ENCODE results near the gene ANKS1A.

ANKS1A gene

GRCh38 chr6:35034411-35035191 is 145.5 kb downstream of the ANKS1A start:
- Histone ChIP-seq H3K4me1 (ENCODE audit: control insufficient read depth, insufficient read depth, low read length) (peaks cover 21% of the 10 kb centered on the region), H3K9me3 (ENCODE audit: control insufficient read depth, low read length) (no peaks in the 10 kb centered on the region), H3K36me3 (ENCODE audit: control insufficient read depth, insufficient read depth, low read length) (no peaks in the 10 kb centered on the region), H3K27me3 (ENCODE audit: control insufficient read depth, insufficient read depth, low read length, poor library complexity, severe bottlenecking) (no peaks in the 10 kb centered on the region), H3K27ac (ENCODE audit: insufficient read depth, low read depth, low read length, poor library complexity, severe bottlenecking) (no peak overlapping the region), H3K4me3 (ENCODE audit: insufficient read depth, low read depth, low read length) (no peak overlapping the region)
- WGBS, 2 experiments = 91 to 93% methylated on average over 12 to 13 of the region's 13 CpGs

DNA sequence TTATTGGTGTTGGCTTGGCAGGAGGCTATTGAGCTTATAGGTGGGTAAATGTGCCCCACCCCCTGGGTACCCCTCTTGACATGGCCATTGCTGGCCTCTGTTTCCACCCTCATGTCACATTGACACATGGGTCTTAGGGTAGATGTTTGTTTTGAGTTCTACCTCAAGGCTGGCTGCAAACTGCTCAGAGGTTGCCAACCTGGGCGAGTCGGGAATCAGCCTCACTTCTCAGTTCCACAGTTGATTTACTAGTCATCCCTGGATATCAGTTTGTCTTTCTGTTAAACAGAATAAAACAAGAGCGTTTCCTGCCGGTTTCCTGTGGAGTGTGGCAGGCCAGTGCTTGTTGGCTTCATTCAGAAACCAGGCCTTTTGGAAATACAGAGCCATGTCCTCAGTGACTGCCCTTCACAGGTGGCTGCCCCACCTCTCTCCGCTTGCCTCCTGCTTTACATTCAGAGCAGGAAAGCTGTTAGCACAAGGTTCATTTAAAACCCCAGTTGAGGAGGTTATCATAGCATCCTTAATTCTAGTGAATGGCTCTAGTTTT is 146.5 kb downstream of the ANKS1A start:
- Histone ChIP-seq H3K4me3 (ENCODE audit: insufficient read depth, low read depth, low read length) (no peak overlapping the region), H3K27me3 (ENCODE audit: control insufficient read depth, insufficient read depth, low read length, poor library complexity, severe bottlenecking) (no peaks in the 10 kb centered on the region), H3K27ac (ENCODE audit: insufficient read depth, low read depth, low read length, poor library complexity, severe bottlenecking) (no peak overlapping the region), H3K4me1 (ENCODE audit: control insufficient read depth, insufficient read depth, low read length) (peaks cover 21% of the 10 kb centered on the region), H3K36me3 (ENCODE audit: control insufficient read depth, insufficient read depth, low read length) (no peaks in the 10 kb centered on the region), H3K9me3 (ENCODE audit: control insufficient read depth, low read length) (no peaks in the 10 kb centered on the region)
- WGBS, 2 experiments = 79 to 81% methylated on average over 5 of the region's 5 CpGs

- Histone ChIP-seq H3K4me3 (ENCODE audit: insufficient read depth, low read depth, low read length) (no peak overlapping the region), H3K4me1 (ENCODE audit: control insufficient read depth, insufficient read depth, low read length) (peaks cover 21% of the 10 kb centered on the region), H3K27me3 (ENCODE audit: control insufficient read depth, insufficient read depth, low read length, poor library complexity, severe bottlenecking) (no peaks in the 10 kb centered on the region), H3K27ac (ENCODE audit: insufficient read depth, low read depth, low read length, poor library complexity, severe bottlenecking) (no peak overlapping the region), H3K36me3 (ENCODE audit: control insufficient read depth, insufficient read depth, low read length) (no peaks in the 10 kb centered on the region), H3K9me3 (ENCODE audit: control insufficient read depth, low read length) (no peaks in the 10 kb centered on the region)
- 75 to 78% methylated on average over 7 of the region's 7 CpGs for whole genome bisulfite sequencing, 2 experiments
Observed at GRCh38 chr6:35036059-35036827, 147.2 kb downstream of the ANKS1A start.

- Histone ChIP-seq H3K4me3 (ENCODE audit: insufficient read depth, low read depth, low read length) (no peak overlapping the region), H3K27me3 (ENCODE audit: control insufficient read depth, insufficient read depth, low read length, poor library complexity, severe bottlenecking) (no peaks in the 10 kb centered on the region), H3K9me3 (ENCODE audit: control insufficient read depth, low read length) (no peaks in the 10 kb centered on the region), H3K27ac (ENCODE audit: insufficient read depth, low read depth, low read length, poor library complexity, severe bottlenecking) (no peak overlapping the region), H3K4me1 (ENCODE audit: control insufficient read depth, insufficient read depth, low read length) (peaks cover 21% of the 10 kb centered on the region), H3K36me3 (ENCODE audit: control insufficient read depth, insufficient read depth, low read length) (no peaks in the 10 kb centered on the region)
- WGBS, 2 experiments = 7 to 21% methylated on average over 7 to 8 of the region's 8 CpGs
Observed at GRCh38 chr6:35036828-35037663, 148.0 kb downstream of the ANKS1A start.

- Histone ChIP-seq H3K4me3 (ENCODE audit: insufficient read depth, low read depth, low read length) (no peak overlapping the region), H3K36me3 (ENCODE audit: control insufficient read depth, insufficient read depth, low read length) (no peaks in the 10 kb centered on the region), H3K9me3 (ENCODE audit: control insufficient read depth, low read length) (no peaks in the 10 kb centered on the region), H3K4me1 (ENCODE audit: control insufficient read depth, insufficient read depth, low read length) (peaks cover 21% of the 10 kb centered on the region), H3K27ac (ENCODE audit: insufficient read depth, low read depth, low read length, poor library complexity, severe bottlenecking) (no peak overlapping the region), H3K27me3 (ENCODE audit: control insufficient read depth, insufficient read depth, low read length, poor library complexity, severe bottlenecking) (no peaks in the 10 kb centered on the region)
- WGBS, 2 experiments = 63 to 64% methylated on average over 2 of the region's 2 CpGs
Observed at GRCh38 chr6:35037664-35038038, 148.6 kb downstream of the ANKS1A start.

DNA sequence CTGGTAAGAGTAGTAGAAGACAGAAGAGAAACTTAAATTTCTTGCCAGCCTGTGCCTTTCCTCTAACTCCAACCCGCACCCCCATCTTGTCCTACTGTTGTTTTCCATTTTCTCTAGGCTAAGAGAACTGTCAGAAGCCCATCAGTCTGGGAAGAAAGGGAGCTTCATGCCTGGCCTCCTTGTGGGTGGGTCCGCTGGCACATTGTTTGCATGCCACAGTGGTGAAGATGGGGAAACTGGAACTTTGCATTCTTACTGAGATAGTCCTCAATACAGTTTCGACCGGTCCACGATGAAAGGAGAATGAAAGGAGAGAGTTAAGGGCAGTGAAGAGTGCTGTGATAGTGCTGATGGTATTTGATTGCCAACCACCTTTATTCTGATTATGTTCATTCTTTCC is 149.0 kb downstream of the ANKS1A start:
- H3K27ac ChIP-seq (ENCODE audit: insufficient read depth, low read depth, low read length, poor library complexity, severe bottlenecking) = no peak overlapping the region
- 68 to 82% methylated on average over 5 of the region's 5 CpGs for WGBS, 2 experiments
- peaks cover 22% of the 10 kb centered on the region for H3K4me1 ChIP-seq (ENCODE audit: control insufficient read depth, insufficient read depth, low read length)

GRCh38 chr6:35040398-35040797 is 151.3 kb downstream of the ANKS1A start:
- Histone ChIP-seq H3K4me3 (ENCODE audit: insufficient read depth, low read depth, low read length) (no peak overlapping the region), H3K36me3 (ENCODE audit: control insufficient read depth, insufficient read depth, low read length) (no peaks in the 10 kb centered on the region), H3K27ac (ENCODE audit: insufficient read depth, low read depth, low read length, poor library complexity, severe bottlenecking) (no peak overlapping the region), H3K9me3 (ENCODE audit: control insufficient read depth, low read length) (no peaks in the 10 kb centered on the region), H3K4me1 (ENCODE audit: control insufficient read depth, insufficient read depth, low read length) (peaks cover 42% of the 10 kb centered on the region), H3K27me3 (ENCODE audit: control insufficient read depth, insufficient read depth, low read length, poor library complexity, severe bottlenecking) (no peaks in the 10 kb centered on the region)
- 90 to 96% methylated on average over 1 of the region's 1 CpG for WGBS, 2 experiments

More for the DNA sequence above, 149.0 kb downstream of the ANKS1A start:
- no peak overlapping the region for H3K4me3 ChIP-seq (ENCODE audit: insufficient read depth, low read depth, low read length)
- H3K27me3 ChIP-seq (ENCODE audit: control insufficient read depth, insufficient read depth, low read length, poor library complexity, severe bottlenecking) = no peaks in the 10 kb centered on the region
- no peaks in the 10 kb centered on the region for H3K36me3 ChIP-seq (ENCODE audit: control insufficient read depth, insufficient read depth, low read length)
- H3K9me3 ChIP-seq (ENCODE audit: control insufficient read depth, low read length) = no peaks in the 10 kb centered on the region

DNA sequence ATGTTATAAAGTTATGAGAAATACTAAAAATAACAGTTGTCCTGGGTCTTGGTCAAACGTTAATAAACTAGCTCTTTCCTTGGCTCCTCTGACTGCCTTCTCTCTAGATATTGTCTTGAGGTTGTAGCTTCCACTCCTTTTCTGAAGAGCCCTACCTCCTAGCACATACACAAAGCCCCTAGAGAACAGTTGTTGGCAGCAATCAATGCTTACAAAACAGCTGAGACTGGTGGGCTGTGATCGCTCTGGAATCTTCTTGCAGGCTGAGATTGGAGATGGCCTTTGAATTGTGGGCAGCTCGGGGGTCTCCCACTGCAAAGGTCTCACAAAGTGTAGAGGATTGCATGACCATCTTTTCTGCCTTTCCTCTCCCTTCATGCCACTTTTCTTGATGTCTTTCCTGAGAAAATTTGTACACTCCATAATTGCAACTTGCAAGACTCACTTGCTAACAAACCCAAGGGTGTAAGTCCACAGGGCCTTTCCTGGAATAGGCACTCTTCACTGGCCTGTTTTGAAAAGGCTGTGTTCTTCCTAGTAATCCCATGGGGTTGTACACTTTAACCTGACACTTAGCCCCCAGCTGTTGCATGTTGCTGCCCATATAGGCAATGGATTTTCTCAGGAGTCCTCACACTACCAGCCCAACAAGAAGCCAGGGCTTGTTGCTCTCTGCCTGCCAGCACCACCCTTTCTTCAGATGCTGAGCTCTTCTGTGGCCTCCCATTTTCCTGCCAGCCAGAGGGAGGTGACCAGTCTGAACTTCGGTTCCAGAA is 152.2 kb downstream of the ANKS1A start:
- peaks cover 45% of the 10 kb centered on the region for H3K4me1 ChIP-seq (ENCODE audit: control insufficient read depth, insufficient read depth, low read length)
- H3K27me3 ChIP-seq (ENCODE audit: control insufficient read depth, insufficient read depth, low read length, poor library complexity, severe bottlenecking) = no peaks in the 10 kb centered on the region

GRCh38 chr6:35042031-35042815 is 153.2 kb downstream of the ANKS1A start:
- 94% methylated on average over 9 of the region's 9 CpGs for WGBS, 2 experiments
- no peak overlapping the region for H3K27ac ChIP-seq (ENCODE audit: insufficient read depth, low read depth, low read length, poor library complexity, severe bottlenecking)

More for the DNA sequence above, 152.2 kb downstream of the ANKS1A start:
- Histone ChIP-seq H3K27ac (ENCODE audit: insufficient read depth, low read depth, low read length, poor library complexity, severe bottlenecking) (no peak overlapping the region), H3K9me3 (ENCODE audit: control insufficient read depth, low read length) (no peaks in the 10 kb centered on the region), H3K36me3 (ENCODE audit: control insufficient read depth, insufficient read depth, low read length) (no peaks in the 10 kb centered on the region), H3K4me3 (ENCODE audit: insufficient read depth, low read depth, low read length) (no peak overlapping the region)
- 91 to 95% methylated on average over 4 of the region's 4 CpGs for WGBS, 2 experiments

More at GRCh38 chr6:35042031-35042815, 153.2 kb downstream of the ANKS1A start:
- Histone ChIP-seq H3K36me3 (ENCODE audit: control insufficient read depth, insufficient read depth, low read length) (no peaks in the 10 kb centered on the region), H3K9me3 (ENCODE audit: control insufficient read depth, low read length) (no peaks in the 10 kb centered on the region), H3K4me1 (ENCODE audit: control insufficient read depth, insufficient read depth, low read length) (peaks cover 44% of the 10 kb centered on the region), H3K27me3 (ENCODE audit: control insufficient read depth, insufficient read depth, low read length, poor library complexity, severe bottlenecking) (no peaks in the 10 kb centered on the region), H3K4me3 (ENCODE audit: insufficient read depth, low read depth, low read length) (no peak overlapping the region)
